Activated naive CD8-positive, alpha-beta T cell treated with anti-CD3 and anti-CD28 coated beads, Interleukin-2, amount 50 U/mL, for 24 hours (primary cell): ENCODE results near the gene CDO1.

Experiments used
- ATAC-seq: fragments of 150-1000 bp; cut with Tn5 transposase; one replicate; pipeline ENCODE4 v1.10.0; 2021
- DNase-seq: peaks from one replicate; pipeline ENCODE4 v3.0.0; 2021
- H3K27ac Mint-ChIP-seq: one replicate; pipeline ENCODE4 v1.8.0; 2021; ENCODE audit warnings: mild to moderate bottlenecking, mixed read lengths
- H3K27me3 Mint-ChIP-seq: one replicate; pipeline ENCODE4 v1.8.0; 2021; ENCODE audit warnings: mixed read lengths
- H3K36me3 Mint-ChIP-seq: one replicate; pipeline ENCODE4 v1.8.0; 2021; ENCODE audit warnings: low read depth, mixed read lengths
- H3K4me1 Mint-ChIP-seq: one replicate; pipeline ENCODE4 v1.8.0; 2021; ENCODE audit warnings: mixed read lengths
- H3K4me3 Mint-ChIP-seq: one replicate; pipeline ENCODE4 v1.8.0; 2021; ENCODE audit warnings: mild to moderate bottlenecking, moderate library complexity, mixed read lengths
- H3K9me3 Mint-ChIP-seq: one replicate; pipeline ENCODE4 v1.8.0; 2021; ENCODE audit warnings: mixed read lengths

Gene CDO1

DNA sequence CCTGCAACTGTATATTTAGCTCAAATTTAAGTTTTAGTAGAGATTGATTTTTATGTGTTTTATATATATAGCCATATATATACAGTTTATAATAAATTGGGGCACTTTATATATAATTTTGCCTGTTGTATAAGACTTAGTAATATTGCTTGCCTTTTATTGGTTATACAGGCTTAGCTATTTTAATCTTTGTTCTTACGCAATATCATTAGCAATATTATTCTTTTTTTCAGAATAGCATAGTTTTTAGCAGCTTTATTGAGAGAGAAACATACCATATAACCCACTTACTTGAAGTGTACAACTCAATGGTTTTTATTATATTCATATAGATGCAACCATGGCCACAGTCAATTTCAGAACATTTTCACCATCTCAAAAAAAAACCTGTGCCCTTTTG lies 28.0 kb downstream of the CDO1 start:
- H3K4me3 Mint-ChIP-seq = no peak overlapping the region
- no peaks in the 10 kb centered on the region for H3K4me1 Mint-ChIP-seq
- DNase-seq = no peak
- no peak overlapping the region for H3K27ac Mint-ChIP-seq
- no peaks in the 10 kb centered on the region for H3K36me3 Mint-ChIP-seq
- H3K9me3 Mint-ChIP-seq = no peaks in the 10 kb centered on the region
- no peak for ATAC-seq
- H3K27me3 Mint-ChIP-seq = peaks cover 45% of the 10 kb centered on the region

DNA sequence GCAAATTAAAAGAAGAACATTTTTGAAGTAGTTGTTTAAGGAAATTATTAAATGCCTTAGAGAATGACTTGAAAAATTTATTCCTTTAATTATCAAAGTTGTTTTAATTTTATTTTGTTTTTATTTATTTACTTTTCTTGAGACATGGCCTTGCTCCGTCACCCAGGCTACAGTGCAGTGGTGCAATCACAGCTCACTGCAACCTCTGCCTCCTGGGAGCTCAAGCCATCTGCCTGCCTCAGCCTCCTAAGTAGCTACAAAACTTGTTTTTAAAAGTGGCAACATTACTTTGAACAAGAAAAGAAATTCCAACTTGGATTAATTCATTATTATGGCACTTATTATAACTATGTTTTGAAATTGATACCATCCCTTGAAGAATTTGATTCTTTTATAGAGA lies 29.0 kb downstream of the CDO1 start:
- Mint-ChIP-seq H3K27me3 (peaks cover 42% of the 10 kb centered on the region), H3K4me3 (no peak overlapping the region), H3K27ac (no peak overlapping the region), H3K4me1 (no peaks in the 10 kb centered on the region), H3K9me3 (no peaks in the 10 kb centered on the region), H3K36me3 (no peaks in the 10 kb centered on the region)
- ATAC-seq = no peak
- DNase-seq = no peak

DNA sequence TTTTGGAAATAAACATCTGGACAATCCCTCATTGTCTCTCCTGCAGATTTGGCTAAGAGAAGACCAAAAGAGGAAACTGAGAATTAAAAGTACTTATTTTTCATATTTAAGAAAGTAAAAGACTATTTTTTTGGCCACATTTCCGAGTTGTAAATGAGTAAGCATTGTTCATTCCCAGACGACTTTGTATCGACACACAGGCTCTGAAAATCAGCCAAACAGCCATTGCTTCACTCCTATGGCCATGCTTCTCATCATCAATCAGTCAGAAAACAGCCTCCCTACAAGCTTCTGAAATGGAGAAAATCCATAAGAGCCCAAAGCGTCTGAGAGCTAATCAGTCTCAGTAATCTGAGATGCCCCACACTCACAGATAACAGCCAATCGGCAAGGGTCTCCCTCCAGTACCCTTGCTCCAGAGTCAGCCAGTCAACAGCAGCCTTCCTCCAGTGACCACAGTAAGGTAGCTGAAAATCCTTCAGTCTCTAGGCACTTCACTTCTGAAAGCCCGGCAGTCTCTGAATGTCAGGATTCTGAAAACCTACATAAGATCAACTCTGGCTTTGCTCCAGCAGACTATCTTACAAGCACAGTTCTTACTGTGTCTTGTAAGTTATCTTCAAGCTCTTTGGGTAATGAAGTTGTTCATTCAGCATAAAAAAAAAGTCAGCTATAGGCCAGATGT lies 30.9 kb downstream of the CDO1 start:
- Mint-ChIP-seq H3K27me3 (peaks cover 55% of the 10 kb centered on the region), H3K4me1 (no peaks in the 10 kb centered on the region), H3K9me3 (no peaks in the 10 kb centered on the region), H3K36me3 (no peaks in the 10 kb centered on the region), H3K4me3 (no peak overlapping the region), H3K27ac (no peak overlapping the region)
- ATAC-seq (no peak), DNase-seq (no peak)

DNA sequence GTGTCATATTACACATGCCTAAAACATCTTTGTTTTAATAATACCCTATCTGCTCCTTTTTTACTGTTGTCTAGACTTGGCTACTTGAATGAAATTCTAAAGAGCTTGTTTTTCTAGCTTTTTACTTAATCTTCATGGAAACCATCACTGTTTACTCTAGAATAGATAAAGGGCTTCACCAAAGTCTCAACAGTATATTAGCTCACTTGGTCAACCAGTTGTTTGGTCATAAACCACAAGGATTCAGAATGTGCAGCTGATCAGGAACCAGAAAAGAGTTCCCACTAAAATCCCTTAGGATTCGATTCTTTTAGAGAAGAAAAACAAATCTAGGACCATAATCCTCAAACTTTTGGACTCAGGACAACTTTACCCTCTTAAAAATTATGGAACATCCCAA lies 38.0 kb downstream of the CDO1 start:
- Mint-ChIP-seq H3K27ac (no peak overlapping the region), H3K36me3 (no peaks in the 10 kb centered on the region), H3K4me1 (no peaks in the 10 kb centered on the region), H3K9me3 (no peaks in the 10 kb centered on the region), H3K4me3 (no peak overlapping the region), H3K27me3 (peaks cover 33% of the 10 kb centered on the region)
- no peak for DNase-seq
- ATAC-seq = no peak

DNA sequence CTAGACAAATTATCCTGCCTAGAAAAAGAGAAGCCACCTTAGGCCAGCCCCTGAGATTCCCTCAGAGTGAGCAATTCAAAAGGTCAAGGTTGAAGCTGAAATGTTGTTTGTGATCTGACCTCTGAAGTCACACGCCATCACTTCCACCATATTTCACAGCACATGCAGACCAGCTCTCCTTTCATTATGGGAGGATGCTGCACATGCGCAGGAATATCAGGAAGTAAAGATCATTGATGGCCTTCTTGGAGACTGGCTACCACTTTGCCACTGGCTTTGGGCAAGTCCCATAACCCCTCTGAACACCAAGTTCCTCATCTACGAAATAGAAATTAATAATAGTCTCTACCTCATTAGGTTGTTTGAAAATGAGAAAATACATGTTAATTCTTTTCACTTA lies 39.5 kb downstream of the CDO1 start:
- Mint-ChIP-seq H3K9me3 (no peaks in the 10 kb centered on the region), H3K4me1 (no peaks in the 10 kb centered on the region), H3K36me3 (no peaks in the 10 kb centered on the region), H3K27ac (no peak overlapping the region), H3K4me3 (no peak overlapping the region), H3K27me3 (peaks cover 28% of the 10 kb centered on the region)
- DNase-seq = no peak
- ATAC-seq = no peak

DNA sequence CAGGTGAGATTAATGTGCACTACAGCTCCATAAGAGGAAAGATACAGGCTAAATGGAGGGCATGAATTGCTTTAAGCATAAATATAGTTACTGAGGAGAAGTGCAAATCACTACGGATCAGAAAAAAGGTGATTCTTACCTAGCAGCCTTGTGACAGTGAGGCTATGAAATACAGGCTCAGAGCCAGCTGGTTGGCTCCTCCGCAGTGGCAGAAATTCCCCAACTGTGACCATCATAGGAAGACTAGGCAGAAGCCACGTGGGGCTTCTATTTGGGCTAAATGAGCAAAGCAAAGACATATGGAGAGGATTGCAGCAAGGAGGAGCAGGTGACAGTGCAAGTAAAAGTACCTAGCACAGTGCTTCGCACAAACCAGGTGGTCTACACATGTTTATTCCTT lies 40.5 kb downstream of the CDO1 start:
- H3K27ac Mint-ChIP-seq = no peak overlapping the region

DNA sequence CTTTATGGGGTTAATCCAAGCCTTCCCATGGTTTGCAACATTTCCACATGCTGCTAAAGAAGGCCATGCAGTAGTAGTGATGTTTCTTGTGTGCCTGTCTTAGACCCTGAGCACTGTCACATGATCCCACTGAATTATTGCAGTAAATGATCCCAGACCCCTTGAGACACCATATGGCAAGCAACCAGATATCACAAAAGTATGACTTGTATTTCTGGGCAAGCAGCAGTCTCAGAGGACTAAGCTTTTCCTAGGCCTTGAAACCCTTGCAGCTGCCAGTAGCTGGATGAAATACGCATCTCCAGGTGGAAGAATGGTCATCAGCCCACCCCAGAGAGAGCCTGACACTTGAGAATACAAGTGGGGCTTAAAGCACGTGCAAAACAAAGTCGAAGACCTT lies 41.8 kb downstream of the CDO1 start:
- Mint-ChIP-seq H3K9me3 (no peaks in the 10 kb centered on the region), H3K4me3 (no peak overlapping the region), H3K27ac (no peak overlapping the region), H3K27me3 (peaks cover 21% of the 10 kb centered on the region), H3K4me1 (no peaks in the 10 kb centered on the region), H3K36me3 (no peaks in the 10 kb centered on the region)
- no peak for DNase-seq
- ATAC-seq = no peak

More for the DNA sequence above, 40.5 kb downstream of the CDO1 start:
- ATAC-seq (no peak), DNase-seq (no peak)
- Mint-ChIP-seq H3K4me1 (no peaks in the 10 kb centered on the region), H3K4me3 (no peak overlapping the region), H3K36me3 (no peaks in the 10 kb centered on the region), H3K27me3 (peaks cover 25% of the 10 kb centered on the region), H3K9me3 (no peaks in the 10 kb centered on the region)

DNA sequence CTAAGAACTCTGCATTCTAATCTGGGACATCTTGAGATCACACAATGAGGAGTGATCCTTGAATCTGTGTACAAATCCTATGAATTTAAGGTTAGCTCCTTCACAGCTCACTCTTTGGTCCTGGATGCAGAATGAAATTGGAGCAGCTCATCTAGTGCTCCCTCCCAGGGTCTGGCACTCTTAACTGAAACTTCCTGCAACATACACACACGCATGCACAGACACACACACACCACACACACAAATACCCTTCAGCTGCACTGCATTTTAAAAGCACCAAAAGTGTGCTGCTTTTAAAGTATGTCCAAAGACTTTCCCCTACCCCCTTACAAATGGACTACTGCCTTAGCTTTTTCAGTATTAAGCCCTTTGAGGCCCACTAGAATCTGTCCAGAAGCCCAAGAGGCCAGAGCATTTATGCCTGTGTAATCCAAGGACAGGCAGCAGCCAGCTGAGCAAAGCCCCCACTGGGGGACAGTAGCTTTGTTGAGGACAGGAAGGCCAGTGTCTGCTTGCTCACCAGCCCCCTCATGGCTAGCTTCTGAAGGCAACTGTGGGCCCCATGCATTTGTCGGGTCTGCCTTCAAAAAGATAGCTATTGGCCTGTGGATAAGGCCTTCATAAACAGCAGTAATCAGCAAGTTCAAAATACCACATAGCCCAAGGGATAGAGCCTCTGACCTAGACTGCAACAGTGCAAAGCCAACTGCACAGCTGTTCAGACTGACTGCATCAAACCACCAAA lies 43.6 kb downstream of the CDO1 start:
- H3K27ac Mint-ChIP-seq = no peak overlapping the region
- no peaks in the 10 kb centered on the region for H3K9me3 Mint-ChIP-seq
- peaks cover 21% of the 10 kb centered on the region for H3K27me3 Mint-ChIP-seq
- ATAC-seq (no peak), DNase-seq (no peak)
- H3K4me1 Mint-ChIP-seq = no peaks in the 10 kb centered on the region
- H3K4me3 Mint-ChIP-seq = no peak overlapping the region
- H3K36me3 Mint-ChIP-seq = no peaks in the 10 kb centered on the region

DNA sequence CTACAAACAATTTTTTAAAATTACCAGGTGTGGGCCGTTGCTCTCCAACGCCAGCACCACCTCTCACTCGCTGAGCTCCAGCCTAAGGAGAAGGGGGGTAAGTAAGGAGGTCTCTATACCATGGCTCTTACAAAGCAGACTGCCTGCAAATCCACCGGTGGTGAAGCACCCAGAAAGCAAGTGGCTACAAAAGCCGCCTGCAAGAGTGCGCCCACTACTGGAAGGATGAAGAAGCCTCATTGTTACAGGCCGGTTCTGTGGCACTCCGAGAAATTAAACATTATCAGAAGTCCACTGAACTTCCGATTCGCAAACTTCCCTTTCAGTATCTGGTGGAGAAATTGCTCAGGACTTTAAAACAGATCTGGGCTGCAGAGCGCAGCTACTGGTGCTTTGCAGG lies 46.0 kb downstream of the CDO1 start:
- no peak overlapping the region for H3K27ac Mint-ChIP-seq
- DNase-seq = peak; percentile 6
- peaks cover 11% of the 10 kb centered on the region for H3K27me3 Mint-ChIP-seq
- no peaks in the 10 kb centered on the region for H3K9me3 Mint-ChIP-seq
- H3K4me3 Mint-ChIP-seq = no peak overlapping the region
- peaks cover 4% of the 10 kb centered on the region for H3K4me1 Mint-ChIP-seq
- ATAC-seq = no peak
- no peaks in the 10 kb centered on the region for H3K36me3 Mint-ChIP-seq

DNA sequence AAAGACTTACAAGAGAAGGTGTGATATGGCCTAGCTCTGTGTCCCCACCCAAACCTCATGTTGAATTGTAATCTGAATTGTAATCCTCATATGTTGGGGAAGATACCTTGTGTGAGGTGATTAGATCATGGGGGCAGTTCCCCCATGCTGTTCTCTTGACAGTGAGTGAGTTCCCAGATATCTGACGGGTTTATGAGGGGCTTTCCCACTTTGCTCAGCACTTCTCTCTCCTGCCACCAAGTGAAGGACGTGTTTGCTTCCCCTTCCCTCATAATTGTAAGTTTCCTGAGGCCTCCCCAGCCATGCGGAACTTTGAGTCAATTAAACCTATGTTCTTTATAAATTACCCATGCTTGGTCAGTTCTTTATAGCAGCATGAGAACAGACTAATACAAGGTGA lies 49.0 kb downstream of the CDO1 start:
- ATAC-seq (no peak), DNase-seq (no peak)
- Mint-ChIP-seq H3K27ac (no peak overlapping the region), H3K4me1 (peaks cover 4% of the 10 kb centered on the region), H3K4me3 (no peak overlapping the region), H3K9me3 (peaks cover 11% of the 10 kb centered on the region), H3K36me3 (no peaks in the 10 kb centered on the region), H3K27me3 (peaks cover 22% of the 10 kb centered on the region)

DNA sequence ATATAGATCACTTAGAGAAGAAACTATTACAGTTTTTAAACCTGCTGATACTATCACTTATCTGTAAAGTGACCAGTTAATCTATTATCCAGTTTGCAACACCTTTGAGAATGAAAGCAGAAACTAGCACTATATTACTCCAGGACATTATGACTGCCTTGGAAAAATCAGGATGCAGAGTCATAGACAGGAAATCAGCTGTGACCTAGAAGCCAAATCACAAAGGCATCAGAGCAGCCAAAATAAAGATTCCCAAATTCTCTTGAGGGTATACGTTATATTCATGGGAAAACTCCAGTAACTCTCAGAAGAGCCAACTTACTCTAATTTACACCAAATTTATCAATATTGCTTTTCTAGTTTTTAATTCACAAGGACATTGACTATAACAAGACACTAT lies 49.9 kb downstream of the CDO1 start:
- DNase-seq (no peak), ATAC-seq (no peak)
- peaks cover 4% of the 10 kb centered on the region for H3K4me1 Mint-ChIP-seq
- no peaks in the 10 kb centered on the region for H3K36me3 Mint-ChIP-seq
- H3K27ac Mint-ChIP-seq = no peak overlapping the region
- H3K27me3 Mint-ChIP-seq = peaks cover 26% of the 10 kb centered on the region
- H3K4me3 Mint-ChIP-seq = no peak overlapping the region
- peaks cover 11% of the 10 kb centered on the region for H3K9me3 Mint-ChIP-seq

DNA sequence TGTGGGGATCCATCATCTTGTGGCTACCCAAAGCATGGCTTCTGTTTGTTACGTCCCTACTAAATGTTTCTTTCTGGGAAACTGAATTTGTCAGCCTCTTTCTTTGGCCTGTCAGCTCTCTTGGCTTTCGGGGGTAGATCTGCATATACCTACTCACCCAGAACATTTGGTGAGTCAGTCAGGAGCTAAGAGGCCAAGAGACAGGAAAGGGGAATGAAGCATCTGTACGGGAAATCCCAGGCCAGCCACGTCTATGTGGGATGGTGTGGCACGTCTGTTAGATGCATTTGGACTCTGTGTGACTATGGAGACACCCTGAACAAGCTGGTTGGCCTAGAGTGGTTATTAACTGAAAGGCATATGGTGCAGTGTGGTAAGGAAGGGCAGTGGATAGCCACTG lies 58.1 kb downstream of the CDO1 start:
- H3K9me3 Mint-ChIP-seq = peaks cover 3% of the 10 kb centered on the region
- no peak overlapping the region for H3K27ac Mint-ChIP-seq
- H3K27me3 Mint-ChIP-seq = peaks cover 29% of the 10 kb centered on the region
- DNase-seq = no peak
- no peaks in the 10 kb centered on the region for H3K4me1 Mint-ChIP-seq
- peak; percentile 78 for ATAC-seq
- no peaks in the 10 kb centered on the region for H3K36me3 Mint-ChIP-seq
- no peak overlapping the region for H3K4me3 Mint-ChIP-seq

DNA sequence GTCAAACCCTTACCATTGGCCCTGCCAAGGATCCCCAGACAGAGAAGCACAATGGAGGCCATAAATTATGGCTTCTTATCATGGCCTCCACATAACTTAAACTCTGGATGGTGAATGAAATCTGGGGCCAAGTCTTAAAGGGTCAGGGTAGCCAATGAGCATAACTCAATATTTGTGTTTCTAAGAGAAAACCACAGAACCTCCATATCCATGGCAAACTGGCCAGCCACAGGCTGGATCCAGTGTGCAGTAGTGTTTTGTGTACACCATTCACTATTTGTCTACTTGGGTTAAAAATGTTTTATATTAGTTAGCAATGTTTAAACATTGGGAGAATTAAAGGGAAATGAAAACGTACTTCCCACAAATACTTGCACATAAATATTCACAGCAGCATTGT lies 60.8 kb downstream of the CDO1 start:
- no peak for DNase-seq
- Mint-ChIP-seq H3K36me3 (no peaks in the 10 kb centered on the region), H3K4me3 (no peak overlapping the region), H3K4me1 (no peaks in the 10 kb centered on the region), H3K27me3 (peaks cover 29% of the 10 kb centered on the region), H3K27ac (no peak overlapping the region), H3K9me3 (no peaks in the 10 kb centered on the region)
- no peak for ATAC-seq
